ENCODE results near the gene PCBP3.
"Not testable (repeated sequence)": the region's sequence is repeated elsewhere in the genome, so short reads cannot be mapped to it uniquely, and the experiment has no call there.

- not testable (repeated sequence) for TF ChIP-seq TAF1 (conservative IDR thresholded peaks at IDR 0.05); CTCF (IDR thresholded peaks at IDR 0.05; ENCODE audit: low read depth, low read length, missing input control); MAX (IDR thresholded peaks at IDR 0.05); REST (IDR thresholded peaks at IDR 0.05); RAD21 (IDR thresholded peaks at IDR 0.05); YY1 (IDR thresholded peaks at IDR 0.05)
Measured at GRCh38 chr21:45604681-45605080, 38.8 kb upstream of the PCBP3 start.
